ENCODE measurements around the gene KRTAP16-1. TPM values are rescaled to one million over a fixed set of nuclear protein-coding genes. Genes with fewer than 3 reads are reported as not detected.
"Not testable (repeated sequence)": the region's sequence is repeated elsewhere in the genome, so short reads cannot be mapped to it uniquely, and the experiment has no call there.

Gene KRTAP16-1
- total RNA-seq, 2 donors from 2014 or later = not detected

- intact Hi-C loops (cut with DNase I) = no loop called here
- no peak for DNase-seq (ENCODE audit: low spot score)
These were observed 2.0 kb upstream of the KRTAP16-1 start for GRCh38 chr17:41311111-41311510.

GRCh38 chr17:41308251-41308917 is 725 bp downstream of the KRTAP16-1 start:
- DNase-seq (ENCODE audit: low spot score) = peak; percentile 80
- intact Hi-C loops (cut with DNase I) = no loop called here

- DNase-seq (ENCODE audit: low spot score) = no peak
- intact Hi-C loops (cut with DNase I) = no loop called here
These were observed 1.5 kb downstream of the KRTAP16-1 start for GRCh38 chr17:41307647-41308046.

GRCh38 chr17:41304091-41304490 is 5.0 kb downstream of the KRTAP16-1 start:
- intact Hi-C loops (cut with DNase I) = no loop called here

GRCh38 chr17:41302981-41303380 is 6.1 kb downstream of the KRTAP16-1 start:
- DNase-seq (ENCODE audit: low spot score) = no peak
- intact Hi-C loops (cut with DNase I) = no loop called here

More at GRCh38 chr17:41304091-41304490, 5.0 kb downstream of the KRTAP16-1 start:
- no peak for DNase-seq (ENCODE audit: low spot score)

- DNase-seq (ENCODE audit: low spot score) = no peak
- intact Hi-C loops (cut with DNase I) = no loop called here
These were observed 6.9 kb downstream of the KRTAP16-1 start, which contains the start of gene KRTAP29-1 for GRCh38 chr17:41301916-41302901. TSS of gene KRTAP29-1 (minus strand) at chr17:41302851. CDS start at chr17:41302851, 0 bp downstream.

GRCh38 chr17:41301204-41301790 is 7.8 kb downstream of the KRTAP16-1 start:
- no peak for DNase-seq (ENCODE audit: low spot score)
- intact Hi-C loops (cut with DNase I) = no loop called here

GRCh38 chr17:41298458-41299135 is 10.5 kb downstream of the KRTAP16-1 start:
- no peak for DNase-seq (ENCODE audit: low spot score)
- intact Hi-C loops (cut with DNase I) = loop anchor here in 1 of 2 donors (1.0 kb wide), 1 partner anchor 24 kb away; no protein-coding TSS in a partner anchor

GRCh38 chr17:41296846-41297245 is 12.3 kb downstream of the KRTAP16-1 start:
- intact Hi-C loops (cut with DNase I) = no loop called here

GRCh38 chr17:41294016-41294415 is 15.1 kb downstream of the KRTAP16-1 start:
- intact Hi-C loops (cut with DNase I) = no loop called here
- DNase-seq (ENCODE audit: low spot score) = no peak

More at GRCh38 chr17:41296846-41297245, 12.3 kb downstream of the KRTAP16-1 start:
- no peak for DNase-seq (ENCODE audit: low spot score)

GRCh38 chr17:41287050-41287449 is 22.1 kb downstream of the KRTAP16-1 start:
- intact Hi-C loops (cut with DNase I) = no loop called here
- no peak for DNase-seq (ENCODE audit: low spot score)

- intact Hi-C loops (cut with DNase I) = no loop called here
- DNase-seq (ENCODE audit: low spot score) = no peak
These were observed 24.6 kb downstream of the KRTAP16-1 start for GRCh38 chr17:41284546-41284945.

- intact Hi-C loops (cut with DNase I) = no loop called here
- no peak for DNase-seq (ENCODE audit: low spot score)
These were observed 25.1 kb downstream of the KRTAP16-1 start for GRCh38 chr17:41284043-41284442.

- intact Hi-C loops (cut with DNase I) = no loop called here
- no peak for DNase-seq (ENCODE audit: low spot score)
These were observed 30.7 kb downstream of the KRTAP16-1 start for GRCh38 chr17:41278176-41278955.

GRCh38 chr17:41275648-41276190 is 33.4 kb downstream of the KRTAP16-1 start, which contains the start of gene KRTAP9-7:
TSS of gene KRTAP9-7 (plus strand) at chr17:41275698. CDS start at chr17:41275698, 0 bp downstream.
- DNase-seq (ENCODE audit: low spot score); intact Hi-C loops (cut with DNase I): not testable (repeated sequence)

- no peak for DNase-seq (ENCODE audit: low spot score)
- intact Hi-C loops (cut with DNase I) = no loop called here
These were observed 37.3 kb downstream of the KRTAP16-1 start for GRCh38 chr17:41271858-41272257.

GRCh38 chr17:41271323-41271722 is 37.8 kb downstream of the KRTAP16-1 start:
- DNase-seq (ENCODE audit: low spot score); intact Hi-C loops (cut with DNase I): not testable (repeated sequence)

- intact Hi-C loops (cut with DNase I) = no loop called here
- no peak for DNase-seq (ENCODE audit: low spot score)
These were observed 41.4 kb downstream of the KRTAP16-1 start for GRCh38 chr17:41267711-41268110.

Measured in posterior vena cava (tissue), 2 donors.